Head of caudate nucleus (tissue), 42 donors: ENCODE measurements around the gene CAPN15.
A peak's percentile ranks its signal among the peaks of the same experiment; 100 is the strongest.

ENCODE experiments used
- DNase-seq, 42 donors: peaks; one replicate each; pipeline versions ENCODE4 v3.0.0 to v3.0.0-alpha.2; 2020 to 2021; ENCODE audit warnings: mixed read lengths in 7 of 42
- intact Hi-C: fragments of 100-400 bp; cut with DNase I; formaldehyde crosslinking; loops from one replicate; pipeline ENCODE4 v1.15.0; 2022

CAPN15 gene

DNA sequence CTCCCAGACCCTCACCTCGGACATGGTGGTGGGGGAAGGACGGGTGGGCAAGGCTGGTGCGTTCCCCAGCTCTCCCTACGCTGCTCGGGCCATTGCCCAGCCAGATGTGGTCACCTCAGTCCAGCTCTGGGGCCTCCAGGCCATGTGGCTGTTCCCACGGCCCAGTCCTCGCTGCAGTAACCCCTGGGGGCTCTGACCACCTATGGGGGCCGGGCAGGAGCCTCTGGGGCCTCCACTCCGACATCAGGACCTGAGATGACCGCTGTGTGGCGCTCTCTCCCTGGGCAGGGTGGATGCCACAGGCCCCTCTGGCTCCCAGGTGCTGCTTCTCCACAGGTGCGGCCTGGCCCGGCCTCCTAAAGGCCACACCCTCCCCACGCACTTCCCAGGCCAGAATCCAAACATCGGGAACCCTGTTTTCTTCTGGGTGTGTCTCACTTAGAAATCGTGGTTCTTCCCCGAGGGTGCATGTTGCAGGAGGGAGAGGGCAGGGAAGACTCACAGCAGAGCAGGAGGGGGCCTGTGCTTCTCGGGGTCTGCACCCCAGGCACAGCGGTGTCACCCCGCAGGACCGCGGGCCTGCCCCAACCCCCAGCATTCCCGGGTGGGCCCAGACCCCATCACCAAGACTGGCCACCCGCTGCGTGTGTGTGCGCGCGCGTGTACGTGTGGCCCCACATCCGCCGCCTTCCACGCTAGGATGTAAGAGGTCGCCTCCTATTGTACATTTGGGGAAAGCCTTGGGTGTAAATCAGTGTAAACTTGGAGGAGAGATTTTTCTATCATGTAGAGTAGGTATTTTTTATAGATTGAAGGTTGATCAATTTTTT, 5.9 kb upstream of the CAPN15 start:
- no peak for DNase-seq
- intact Hi-C loops = loop anchor here (10.0 kb wide), 1 partner anchor 97 kb away; the partner anchor contains the start of gene RAB11FIP3

DNA sequence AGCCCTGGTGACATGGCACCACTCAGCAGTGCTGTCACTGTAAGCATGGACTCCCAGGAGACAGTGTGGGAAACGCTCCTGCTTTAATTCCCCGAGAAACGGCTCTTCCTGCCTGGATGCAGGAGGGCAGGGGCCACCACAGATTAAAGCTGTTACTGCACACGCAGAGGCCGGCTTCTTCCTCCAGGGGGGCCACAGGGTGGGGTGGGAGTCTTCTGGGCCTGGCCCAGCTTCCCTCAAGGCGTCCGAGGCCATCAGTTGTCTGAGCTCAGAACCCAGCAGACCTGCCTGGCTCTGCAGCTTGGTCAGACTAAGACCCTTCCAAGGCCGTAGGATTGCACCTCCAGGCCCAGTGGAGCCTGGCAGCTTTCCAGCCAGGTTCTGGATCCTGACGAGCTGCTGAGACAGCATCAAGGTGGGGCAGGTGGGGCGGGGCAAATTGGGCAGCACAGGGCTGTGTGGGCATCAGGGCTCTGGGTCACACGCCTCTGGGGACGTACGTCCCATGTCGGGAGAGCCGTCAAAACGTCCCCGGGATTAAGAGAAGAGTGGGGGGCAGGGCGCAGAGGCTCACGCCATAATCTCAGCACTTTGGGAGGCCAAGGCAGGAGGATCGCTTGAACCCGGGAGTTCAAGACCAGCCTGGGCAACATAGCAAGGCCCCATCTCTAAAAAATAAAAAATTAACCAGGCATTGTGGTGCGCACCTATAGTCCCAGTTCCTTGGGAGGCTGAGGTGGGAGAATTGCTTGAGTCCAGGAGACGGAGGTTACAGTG, 5.0 kb upstream of the CAPN15 start:
- intact Hi-C loops = loop anchor here (10.0 kb wide), 1 partner anchor 98 kb away; the partner anchor contains the start of gene RAB11FIP3

DNA sequence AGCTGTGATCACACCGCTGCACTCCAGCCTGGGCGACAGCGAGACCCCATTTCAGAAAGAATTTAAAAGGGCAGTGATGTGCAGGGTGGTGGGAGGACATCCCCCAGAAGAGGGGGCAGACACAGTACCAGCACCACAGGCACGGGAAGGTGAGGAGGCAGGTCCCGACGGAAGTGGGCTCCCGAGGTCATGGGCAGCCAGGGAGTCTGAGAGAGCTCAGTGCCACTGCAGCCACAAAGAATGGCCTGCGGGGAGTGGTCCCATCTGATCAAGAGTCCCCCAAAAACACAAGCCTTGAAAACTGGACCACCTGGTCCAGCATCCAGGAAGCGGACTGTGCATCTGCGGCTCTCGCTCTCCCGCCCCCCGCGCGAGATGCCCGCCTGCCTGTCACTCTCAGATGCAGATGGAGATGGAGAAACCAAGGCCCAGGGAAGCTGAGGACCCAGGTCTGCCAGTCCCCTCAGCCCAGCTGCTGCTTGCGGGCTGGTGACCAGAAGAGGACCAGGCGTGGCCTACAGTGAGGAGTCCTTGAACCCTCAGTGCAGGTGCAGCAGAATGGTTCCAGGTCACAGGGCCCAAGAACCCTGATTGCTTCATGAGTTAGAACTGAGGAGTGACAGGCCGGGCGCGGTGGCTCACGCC, 4.3 kb upstream of the CAPN15 start:
- intact Hi-C loops = loop anchor here (10.0 kb wide), 1 partner anchor 98 kb away; the partner anchor contains the start of gene RAB11FIP3
- DNase-seq = no peak

More for the DNA sequence above, 5.0 kb upstream of the CAPN15 start:
- DNase-seq = no peak

DNA sequence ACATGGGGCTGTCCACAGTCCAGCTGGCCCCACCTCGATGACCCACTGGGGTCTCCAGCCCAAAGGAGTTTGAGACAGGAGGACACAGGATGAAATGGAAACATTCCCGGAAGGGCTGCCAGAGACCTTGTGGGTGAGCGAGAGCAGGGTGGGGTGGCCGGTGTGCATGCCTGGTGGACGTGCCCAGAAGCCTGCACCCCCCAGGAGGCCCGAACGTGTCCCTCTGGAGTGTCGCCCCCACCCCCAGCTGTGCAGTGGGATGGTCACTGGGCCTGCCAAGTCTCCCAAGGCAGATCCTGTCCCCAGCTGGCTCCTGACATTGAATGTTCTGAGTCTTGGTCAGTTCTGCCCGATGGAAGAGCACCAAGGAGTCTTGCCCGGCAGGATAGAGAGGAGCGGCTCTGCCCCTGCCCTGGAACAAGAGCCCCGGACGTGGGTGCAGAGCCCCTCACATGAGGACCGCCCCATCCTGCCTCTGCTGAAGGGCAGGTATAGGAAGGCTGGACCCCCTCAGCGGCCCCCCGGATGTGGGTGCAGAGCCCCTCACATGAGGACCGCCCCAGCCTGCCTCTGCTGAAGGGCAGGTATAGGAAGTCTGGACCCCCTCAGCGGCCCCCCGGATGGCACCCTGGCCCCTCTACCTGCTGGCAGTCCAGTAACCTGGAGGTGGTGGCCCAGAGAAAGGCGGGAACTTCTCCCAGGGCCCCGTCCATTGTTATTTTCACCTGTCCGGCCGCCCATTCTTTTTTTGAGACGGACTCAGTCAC, 3.1 kb upstream of the CAPN15 start:
- intact Hi-C loops = loop anchor here (10.0 kb wide), 1 partner anchor 100 kb away; the partner anchor contains the start of gene RAB11FIP3
- DNase-seq = no peak

DNA sequence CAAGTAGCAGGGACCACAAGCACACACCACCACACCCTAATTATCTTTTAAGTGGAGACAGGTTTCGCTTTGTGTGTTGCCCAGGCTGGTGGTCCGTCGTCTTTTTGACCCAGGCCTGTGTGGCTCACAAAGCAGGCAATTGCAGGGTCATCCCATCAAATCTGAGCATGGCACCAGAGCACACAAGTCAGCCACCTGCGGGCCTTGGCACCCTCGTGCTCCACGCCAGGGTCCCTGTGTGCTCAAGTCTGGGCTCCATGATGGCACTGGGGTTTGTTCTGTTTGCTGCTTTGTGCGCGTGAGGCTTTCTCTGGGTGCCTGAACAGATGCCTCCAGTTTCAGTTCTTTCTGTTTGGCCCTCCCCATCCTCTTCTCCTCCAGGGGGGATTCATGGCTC, 2.4 kb upstream of the CAPN15 start:
- DNase-seq = no peak
- intact Hi-C loops = loop anchor here (10.0 kb wide), 1 partner anchor 100 kb away; the partner anchor contains the start of gene RAB11FIP3

DNA sequence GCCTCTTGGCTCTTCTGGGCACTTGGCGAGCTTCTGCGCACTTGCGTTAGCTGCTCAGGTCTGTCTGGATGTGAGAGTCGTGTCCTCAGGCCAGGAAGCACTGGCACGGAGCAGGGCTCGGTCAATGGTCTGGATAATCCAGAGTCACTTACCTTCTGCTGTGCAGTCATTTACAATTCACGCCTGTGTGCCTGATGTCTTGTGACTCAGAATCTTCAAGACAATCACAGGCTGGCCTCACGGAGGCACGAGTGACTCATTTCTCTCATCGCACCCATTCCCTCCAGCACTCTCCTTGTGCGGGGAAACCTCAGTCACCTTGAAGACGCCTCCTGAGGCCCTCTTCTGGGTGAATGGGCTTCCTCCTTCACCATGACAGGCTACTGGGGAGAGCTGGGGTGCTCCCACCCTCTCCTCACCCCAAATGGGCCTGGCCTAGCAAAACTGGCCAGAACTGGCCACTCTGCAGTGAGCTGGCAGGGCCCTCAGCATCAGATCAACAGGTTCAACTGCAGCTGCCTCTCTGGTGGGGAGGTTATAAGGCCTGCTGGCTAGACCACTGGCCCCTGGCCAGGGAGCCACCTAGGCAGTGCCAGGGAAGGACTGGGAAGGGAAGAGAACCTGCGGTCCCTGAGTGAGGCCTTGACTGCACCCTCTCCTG, 1.9 kb upstream of the CAPN15 start:
- DNase-seq = peak in 40 of 42 donors; percentile 30 to 90 (median 66)
- intact Hi-C loops = loop anchor here (10.0 kb wide), 1 partner anchor 101 kb away; the partner anchor contains the start of gene RAB11FIP3

DNA sequence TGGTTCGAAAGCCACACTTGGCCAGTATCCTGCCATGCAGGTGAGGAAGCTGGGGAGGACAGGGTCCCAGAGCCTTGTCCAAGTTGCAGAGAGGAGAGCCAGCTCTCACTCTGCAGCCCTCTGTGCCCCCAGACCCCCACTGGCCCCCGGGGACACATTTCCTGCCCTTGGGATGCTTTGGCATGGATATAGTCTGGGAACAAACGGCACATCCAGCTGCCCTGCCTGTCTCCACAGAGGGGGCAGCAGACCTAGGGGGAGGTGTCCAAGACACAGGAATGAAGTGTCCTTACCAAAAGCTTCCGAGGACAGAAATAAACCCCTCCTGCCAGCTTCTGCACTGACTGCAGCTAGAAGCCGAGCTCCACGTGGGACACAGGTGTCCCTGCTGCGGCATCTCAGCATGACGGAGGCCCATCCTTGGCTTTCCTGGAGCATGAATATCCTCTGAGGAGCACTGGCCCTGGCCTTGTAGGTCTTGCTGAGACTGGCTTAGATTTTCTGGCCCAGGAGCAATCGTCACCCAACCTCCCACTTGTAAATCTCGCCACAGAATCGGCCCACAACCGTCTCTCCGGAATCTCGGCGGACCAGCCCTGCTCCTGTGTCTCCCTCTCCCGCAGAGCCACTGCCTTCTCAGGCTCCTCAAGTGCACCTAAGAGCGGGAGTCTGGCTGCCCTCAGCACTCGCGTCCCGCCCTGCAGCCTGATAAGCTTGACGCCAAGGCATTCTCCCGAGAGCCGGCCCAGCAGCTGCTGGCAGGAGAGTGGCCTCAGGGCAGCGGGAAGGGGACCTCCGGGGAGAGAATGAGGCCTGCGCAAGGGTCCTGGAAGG, 1.1 kb upstream of the CAPN15 start:
- intact Hi-C loops = loop anchor here (10.0 kb wide), 1 partner anchor 102 kb away; the partner anchor contains the start of gene RAB11FIP3
- DNase-seq = peak in 18 of 42 donors; percentile 13 to 57 (median 38)

DNA sequence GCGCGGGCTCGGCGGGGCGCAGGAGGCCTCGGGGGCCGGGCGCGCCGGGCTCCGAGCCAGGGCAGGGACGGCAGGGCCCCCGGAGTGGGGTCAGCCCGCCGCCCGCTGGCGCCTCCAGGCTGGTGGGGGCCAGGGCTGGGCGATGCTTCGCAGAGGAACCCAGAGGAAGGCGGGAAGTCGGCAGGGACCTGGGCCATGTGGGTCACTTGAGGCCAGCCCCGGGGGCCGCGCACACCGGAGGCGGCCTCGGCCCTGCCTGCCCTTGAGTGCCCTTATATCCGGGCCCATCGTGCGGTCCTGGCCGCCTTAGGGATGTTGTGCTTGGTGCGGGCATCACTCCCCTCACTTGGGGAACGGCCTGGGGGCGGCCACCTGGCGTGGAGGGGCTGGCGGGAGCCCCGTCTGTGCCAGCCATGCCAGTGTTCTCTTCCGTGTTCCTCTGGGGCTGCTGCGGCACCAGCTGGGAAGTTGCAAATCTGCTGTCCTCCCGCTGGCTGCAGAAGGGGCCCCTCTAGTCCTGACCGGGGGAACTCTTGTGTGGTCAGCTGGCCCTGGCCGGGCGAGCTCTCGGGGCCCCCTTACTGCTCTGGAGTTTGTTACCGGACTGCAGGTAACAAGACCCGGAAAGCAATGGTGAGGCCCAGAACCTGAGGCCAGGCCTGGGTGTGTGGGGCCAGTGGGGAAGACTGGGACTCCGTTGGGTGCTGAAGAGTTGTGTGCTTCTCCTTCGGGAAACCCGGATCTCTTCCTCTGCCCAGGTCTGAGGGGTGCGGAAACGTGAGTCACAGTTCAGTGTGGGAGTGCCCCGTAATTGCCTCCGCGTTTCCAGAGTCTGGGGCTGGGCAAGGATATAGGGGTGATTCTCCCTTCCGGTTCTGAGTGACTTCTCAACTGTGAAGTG, 849 bp downstream of the CAPN15 start:
- intact Hi-C loops = loop anchor here (10.0 kb wide), 1 partner anchor 104 kb away; the partner anchor contains the start of gene RAB11FIP3
- DNase-seq = peak in 7 of 42 donors; percentile 17 to 55 (median 39)

DNA sequence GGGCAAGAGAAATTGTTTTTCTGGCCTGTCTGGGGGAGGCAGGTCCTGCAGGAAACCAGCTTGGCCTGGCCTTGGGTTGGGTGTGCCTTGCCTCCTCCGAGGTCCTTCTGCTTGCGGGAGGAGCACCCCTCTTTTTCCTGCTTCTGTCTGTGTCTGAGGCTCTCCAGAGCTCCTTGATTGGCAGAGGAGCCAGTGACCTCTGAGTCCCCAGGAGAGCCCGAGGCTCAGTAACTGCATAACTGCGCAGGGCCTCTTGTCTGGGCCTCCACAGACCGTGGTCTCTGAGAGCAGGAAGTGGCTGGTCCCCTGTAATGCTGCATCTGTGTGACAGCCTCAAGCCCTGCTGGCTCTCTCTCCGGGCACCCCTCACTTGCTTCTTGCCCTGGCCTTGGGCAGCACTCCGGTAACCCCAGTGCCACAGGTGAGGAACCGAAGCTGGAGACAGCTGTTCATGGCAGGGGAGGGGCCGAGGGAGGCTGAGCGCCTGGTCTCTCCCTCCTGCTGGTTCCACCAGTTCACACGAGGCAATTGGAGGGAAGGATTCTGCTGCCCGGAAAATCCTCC, 1.6 kb downstream of the CAPN15 start:
- intact Hi-C loops = loop anchor here (10.0 kb wide), 1 partner anchor 104 kb away; the partner anchor contains the start of gene RAB11FIP3
- no peak for DNase-seq

DNA sequence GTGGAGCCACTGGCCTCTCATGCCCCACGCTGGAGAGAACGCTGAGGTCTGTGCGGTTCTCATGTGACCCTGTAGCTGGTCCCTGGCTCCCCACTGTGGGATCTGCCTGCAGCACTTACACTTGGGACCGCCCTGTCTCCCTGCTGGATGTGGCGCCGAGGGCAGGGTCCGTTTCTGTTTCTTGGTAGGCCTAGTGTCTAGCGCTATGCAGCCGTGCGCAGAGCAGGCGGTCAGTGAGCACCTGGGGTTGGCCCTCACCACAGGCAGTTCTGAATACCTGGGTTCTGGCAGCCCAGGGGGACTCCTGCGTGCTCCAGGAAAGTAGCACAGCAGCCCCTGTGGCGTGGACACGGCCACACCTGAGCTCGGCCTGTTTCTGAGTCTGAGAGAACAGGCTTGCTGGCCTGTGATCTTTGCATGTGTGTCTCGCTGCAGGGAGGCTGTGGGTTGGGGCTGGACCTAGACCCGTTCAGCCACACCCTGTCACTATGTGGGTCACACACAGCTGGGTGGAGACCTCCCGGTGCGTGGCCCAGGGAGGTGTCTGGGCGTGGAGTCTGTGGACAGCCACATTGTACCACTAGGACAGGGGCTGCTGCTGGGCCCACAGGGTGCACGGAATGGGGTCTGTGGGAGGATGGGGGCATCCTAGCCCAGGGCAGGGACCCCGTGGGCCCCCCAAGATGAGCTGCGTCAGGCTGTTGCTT, 2.8 kb downstream of the CAPN15 start:
- DNase-seq = no peak
- intact Hi-C loops = no loop called here

DNA sequence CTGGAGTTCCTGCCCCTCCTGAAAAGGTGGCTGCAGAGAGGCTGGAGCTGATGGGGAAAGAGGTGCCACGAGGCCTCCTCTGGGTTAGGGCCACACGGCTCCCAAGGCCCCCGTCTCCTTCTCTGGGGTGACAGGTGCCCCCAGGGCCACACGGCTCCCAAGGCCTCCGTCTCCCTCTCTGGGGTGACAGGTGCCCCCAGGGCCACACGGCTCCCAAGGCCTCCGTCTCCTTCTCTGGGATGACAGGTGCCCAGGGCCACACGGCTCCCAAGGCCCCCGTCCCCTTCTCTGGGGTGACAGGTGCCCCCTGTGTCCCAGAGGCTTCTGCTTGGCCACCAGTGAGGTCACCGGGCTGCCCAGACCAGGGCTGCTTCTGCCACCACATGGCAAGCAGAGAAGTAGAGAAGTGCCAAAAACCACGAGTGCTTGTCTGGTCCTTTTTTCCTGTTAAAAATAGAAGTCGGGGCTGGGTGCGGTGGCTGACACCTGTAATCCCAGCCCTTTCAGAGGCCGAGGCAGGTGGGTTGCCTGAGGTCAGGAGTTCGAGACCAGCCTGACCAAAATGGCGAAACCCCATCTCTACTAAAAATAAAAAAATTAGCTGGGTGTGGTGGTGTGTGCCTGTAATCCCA, 4.1 kb downstream of the CAPN15 start:
- intact Hi-C loops = no loop called here

DNA sequence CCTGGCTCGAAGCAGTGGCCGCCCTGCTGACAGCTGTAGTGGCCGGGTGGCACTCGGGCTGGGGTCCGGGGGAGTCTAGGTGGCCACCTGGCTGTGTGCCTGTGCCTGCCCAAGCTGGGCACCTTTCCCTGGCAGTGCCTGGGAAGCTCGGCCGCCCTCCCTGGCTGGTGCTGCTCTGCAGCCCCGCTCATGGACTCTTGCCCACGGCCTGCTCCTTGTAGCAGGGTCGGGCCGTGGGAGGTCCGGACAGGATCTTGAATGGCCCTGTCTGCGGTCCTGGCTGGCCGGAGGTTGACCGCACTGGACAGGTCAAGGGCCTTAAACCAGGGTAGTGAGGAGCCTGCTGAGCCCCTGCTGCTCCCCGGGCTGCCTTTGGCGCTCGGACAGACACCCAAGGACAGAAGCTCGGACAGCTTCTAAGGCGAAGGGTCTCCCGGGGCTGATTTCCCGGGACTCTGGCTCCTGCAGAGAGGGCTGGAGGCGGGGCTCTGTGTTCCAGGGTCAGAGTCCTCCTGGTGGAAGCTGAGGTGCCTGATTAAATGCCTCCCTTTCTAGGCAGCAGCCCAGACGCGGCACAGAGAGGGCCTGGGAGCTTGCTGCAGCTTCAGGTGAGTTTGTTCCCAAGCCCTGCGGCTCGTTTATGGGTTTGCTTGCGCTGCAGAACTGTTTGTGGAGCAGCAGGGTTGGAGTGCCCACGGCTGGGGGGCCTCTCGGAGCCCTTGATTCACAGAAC, 6.0 kb downstream of the CAPN15 start:
- peak in 3 of 42 donors; percentile 23 to 30 (median 26) for DNase-seq
- intact Hi-C loops = no loop called here

More for the DNA sequence above, 4.1 kb downstream of the CAPN15 start:
- DNase-seq = no peak

DNA sequence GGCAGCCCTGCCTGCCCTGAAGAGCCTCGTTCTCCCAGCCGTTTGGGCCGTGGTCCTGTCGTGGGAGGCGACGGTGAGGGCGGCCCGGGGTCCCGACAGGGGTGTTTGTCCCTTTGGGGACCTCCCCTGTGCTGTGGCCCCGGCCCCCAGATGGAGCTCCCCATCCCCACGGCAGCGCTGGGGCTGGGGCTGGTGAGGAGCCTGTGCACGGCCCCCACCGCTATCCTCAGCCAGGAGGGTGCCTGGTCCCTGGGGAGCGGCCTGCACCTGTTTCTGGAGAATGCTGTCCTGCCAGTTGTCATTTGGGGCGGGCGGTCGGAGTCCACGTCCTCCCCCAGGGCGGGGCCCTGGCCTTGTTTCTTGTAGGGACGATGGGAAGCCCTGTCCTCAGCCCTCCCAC, 6.6 kb downstream of the CAPN15 start:
- intact Hi-C loops = no loop called here

More for the DNA sequence above, 6.6 kb downstream of the CAPN15 start:
- DNase-seq = no peak
